Spleen (tissue), 11 donors: ENCODE data around the gene SEC22C. TPM values are rescaled to one million over a fixed set of nuclear protein-coding genes. Genes with fewer than 3 reads are reported as not detected.
"Not testable (repeated sequence)": the region's sequence is repeated elsewhere in the genome, so short reads cannot be mapped to it uniquely, and the experiment has no call there.

Experiments
- DNase-seq: peaks from one replicate; pipeline ENCODE4 v3.0.0-alpha.2; 2020
- H3K27ac ChIP-seq, 8 donors: fragments of 200-600 bp; sonication (generic) in 7 of 8; 1 replicate in 4 of 8; 2 replicates in 4 of 8; pipeline versions ENCODE4 v1.5.0 to v1.8.0; 2016 to 2021; ENCODE audit warnings: inconsistent platforms in 4 of 8, mild to moderate bottlenecking in 4 of 8, moderate library complexity in 1 of 8
- H3K27me3 ChIP-seq, 7 donors: fragments of 200-600 bp; sonication (generic) in 6 of 7; replicated peaks in 1 of 7; 1 replicate in 4 of 7; 2 replicates in 3 of 7; pipeline versions ENCODE4 v1.5.0 to v1.8.0; 2016 to 2021; ENCODE audit warnings: inconsistent platforms in 3 of 7, mild to moderate bottlenecking in 1 of 7
- H3K36me3 ChIP-seq, 6 donors: fragments of 200-600 bp; sonication (generic) in 5 of 6; 1 replicate in 4 of 6; 2 replicates in 2 of 6; pipeline versions ENCODE4 v1.5.0 to v1.8.0; 2016 to 2021; ENCODE audit warnings: inconsistent platforms in 2 of 6
- H3K4me1 ChIP-seq, 6 donors: fragments of 200-600 bp; sonication (generic) in 5 of 6; 1 replicate in 3 of 6; 2 replicates in 3 of 6; pipeline versions ENCODE4 v1.5.0 to v1.8.0; 2016 to 2021; ENCODE audit warnings: inconsistent platforms in 3 of 6
- H3K4me3 ChIP-seq, 8 donors: fragments of 200-600 bp; sonication (generic) in 7 of 8; 1 replicate in 4 of 8; 2 replicates in 4 of 8; pipeline versions ENCODE4 v1.5.0 to v1.8.0; 2016 to 2021; ENCODE audit warnings: inconsistent platforms in 4 of 8, mild to moderate bottlenecking in 4 of 8, moderate library complexity in 2 of 8
- H3K9me3 ChIP-seq, 8 donors: fragments of 200-600 bp; sonication (generic) in 7 of 8; 1 replicate in 4 of 8; 2 replicates in 4 of 8; pipeline versions ENCODE4 v1.5.0 to v1.8.0; 2016 to 2021; ENCODE audit warnings: inconsistent platforms in 4 of 8
- CTCF ChIP-seq, 11 experiments: fragments of 200-600 bp in 7 of 11; fragments of 450-650 bp in 4 of 11; sonication (generic) in 4 of 11; IDR thresholded peaks in 8 of 11; conservative IDR thresholded peaks in 3 of 11; 1 replicate in 7 of 11; 2 replicates in 4 of 11; pipeline versions ENCODE4 v1.4.0 to v1.8.0; 2016 to 2021; ENCODE audit warnings: antibody characterized with exemption in 11 of 11, inconsistent platforms in 4 of 11, mild to moderate bottlenecking in 1 of 11
- POLR2A ChIP-seq, 3 donors: fragments of 450-650 bp; IDR thresholded peaks; one replicate each; pipeline ENCODE4 v1.5.1; 2017; ENCODE audit warnings: antibody characterized with exemption in 3 of 3, mild to moderate bottlenecking in 1 of 3
- POLR2AphosphoS5 ChIP-seq, 3 donors: sonication (generic); formaldehyde crosslinking; IDR thresholded peaks; one replicate each; pipeline ENCODE4 v1.5.1; 2017; ENCODE audit warnings: antibody characterized with exemption in 3 of 3
- WGBS, 5 donors: extraction: QIAGEN DNeasy Blood & Tissue Kit in 3 of 5; methylation state at CpG; one replicate each; pipeline versions ENCODE4 v1.1.5 to v1.1.7; 2013 to 2018; 5-methylcytosine and 5-hydroxymethylcytosine counted together
- intact Hi-C: fragments of 100-400 bp; cut with DNase I; formaldehyde crosslinking; loops from one replicate; pipeline ENCODE4 v1.15.0; 2023; ENCODE audit warnings: low total_unique reads
- polyA plus RNA-seq, 3 donors: library from polyadenylated mRNA; stranded (reverse); fragments of 200-250 nt; gene quantifications; one replicate each; pipeline ENCODE4 v1.2.1, GENCODE V29; 2013
- total RNA-seq, 7 donors: library from RNA; depleted of rRNA in 3 of 7; stranded (reverse); fragments of >200 nt in 3 of 7; fragmentation: NEBNext Ultra II Directional in 4 of 7; extraction: Animal tissue kit (Norgen Biotek cat#: 25700) in 4 of 7; gene quantifications; one replicate each; pipeline versions ENCODE4 v1.1.0 to v1.2.1, GENCODE V29; 2016 to 2021
- donor health status: healthy with polysubstance abuse.
- donor health status: DM: no; HTN: no; CAD: no; lungs with moderate emphysema.
- donor health status: DM: no; HTN: no; CAD: no.
- donor health status: Bipolar disorder and iron deficiency.
- donor health status: healthy.
- donor health status: DM: no; HTN: no; CAD: no.
- donor health status: DM: yes; HTN: yes; CAD: no.

The SEC22C gene
- total and polyA plus RNA-seq, 10 donors = 13.5 to 58.2 (median 37.8) TPM

GRCh38 chr3:42600111-42600957, 18.6 kb upstream of the SEC22C start, which contains the start of gene NKTR:
Gene NKTR, plus strand, starts transcription at chr3:42600686. Its CDS starts 321 bp downstream, at chr3:42601007.
- H3K4me1 ChIP-seq = peaks cover 15 to 50% (median 38%) of the 10 kb centered on the region in 6 donors
- DNase-seq = peak; percentile 99
- H3K4me3 ChIP-seq = peak within 1 kb of the TSS; percentile 84 to 96 (median 89)
- intact Hi-C loops = no loop called here
- H3K27me3 ChIP-seq = no peaks in the 10 kb centered on the region
- peaks cover 0 to 10% (median 9%) of the 10 kb centered on the region in 8 donors for H3K9me3 ChIP-seq
- H3K36me3 ChIP-seq = peaks cover 0 to 46% (median 5%) of the 10 kb centered on the region in 6 donors
- 0 to 1% (median 0%) methylated on average over 23 to 76 of the region's 76 CpGs for WGBS, 5 donors
- TF ChIP-seq POLR2AphosphoS5 (IDR thresholded peaks at IDR 0.05) (peak; percentile 97 to 99 (median 98)), CTCF (IDR thresholded peaks at IDR 0.05 in 8 of 11, conservative IDR thresholded peaks at IDR 0.05 in 3 of 11) (peak in 8 of 11 experiments; percentile 6 to 70 (median 45)), POLR2A (IDR thresholded peaks at IDR 0.05) (peak in 2 of 3 donors; percentile 75 to 81)
- H3K27ac ChIP-seq = peak within 1 kb of the TSS; percentile 95 to 99 (median 98)

- intact Hi-C loops, DNase-seq, H3K9me3 ChIP-seq, H3K4me3 ChIP-seq, H3K27ac ChIP-seq, H3K27me3 ChIP-seq: not testable (repeated sequence)
- WGBS, 5 donors = 86 to 97% (median 95%) methylated on average over 7 of the region's 7 CpGs
- Histone ChIP-seq H3K36me3 (peaks cover 0 to 51% (median 14%) of the 10 kb centered on the region in 6 donors), H3K4me1 (peaks cover 11 to 41% (median 26%) of the 10 kb centered on the region in 6 donors)
These were observed 15.3 kb upstream of the SEC22C start for GRCh38 chr3:42597098-42597497.

- H3K27me3 ChIP-seq = no peaks in the 10 kb centered on the region
- peaks cover 11 to 40% (median 26%) of the 10 kb centered on the region in 6 donors for H3K4me1 ChIP-seq
- H3K36me3 ChIP-seq = peaks cover 0 to 52% (median 14%) of the 10 kb centered on the region in 6 donors
- 83 to 98% (median 94%) methylated on average over 4 of the region's 4 CpGs for WGBS, 5 donors
- no peak overlapping the region for H3K4me3 ChIP-seq
- no peak overlapping the region for H3K27ac ChIP-seq
- no peak for TF ChIP-seq POLR2AphosphoS5 (IDR thresholded peaks at IDR 0.05)
- TF ChIP-seq CTCF (IDR thresholded peaks at IDR 0.05 in 8 of 11, conservative IDR thresholded peaks at IDR 0.05 in 3 of 11) = no peak
- TF ChIP-seq POLR2A (IDR thresholded peaks at IDR 0.05) = no peak
- intact Hi-C loops = no loop called here
- no peak for DNase-seq
- H3K9me3 ChIP-seq = no peaks in the 10 kb centered on the region
These were observed 13.9 kb upstream of the SEC22C start for GRCh38 chr3:42595682-42596081.

- Histone ChIP-seq H3K9me3 (no peaks in the 10 kb centered on the region), H3K27me3 (no peaks in the 10 kb centered on the region), H3K36me3 (peaks cover 0 to 52% (median 14%) of the 10 kb centered on the region in 6 donors), H3K27ac (no peak overlapping the region), H3K4me3 (no peak overlapping the region), H3K4me1 (peaks cover 15 to 42% (median 27%) of the 10 kb centered on the region in 6 donors)
- no peak for DNase-seq
- WGBS, 5 donors = 94 to 100% (median 96%) methylated on average over 1 of the region's 1 CpG
- intact Hi-C loops = no loop called here
- no peak for TF ChIP-seq CTCF (IDR thresholded peaks at IDR 0.05 in 8 of 11, conservative IDR thresholded peaks at IDR 0.05 in 3 of 11)
- no peak for TF ChIP-seq POLR2AphosphoS5 (IDR thresholded peaks at IDR 0.05)
- no peak for TF ChIP-seq POLR2A (IDR thresholded peaks at IDR 0.05)
These were observed 11.9 kb upstream of the SEC22C start for GRCh38 chr3:42593635-42594034.
